K562 (cell line): ENCODE results near the gene RABGAP1L. TPM values are rescaled to one million over a fixed set of nuclear protein-coding genes. Genes with fewer than 3 reads are reported as not detected.

Experiments used
- FOSL1 ChIP-seq: fragments of 200-800 bp; sonication (Bioruptor generic); conservative IDR thresholded peaks from 2 replicates; pipeline ENCODE4 v1.6.1; 2016; ENCODE audit warnings: missing genetic modification characterization, missing compliant biosample characterization
- L3MBTL2 ChIP-seq: fragments of 450-650 bp; IDR thresholded peaks from 2 replicates; pipeline ENCODE4 v1.6.1; 2016; ENCODE audit warnings: mild to moderate bottlenecking, moderate library complexity
- ZNF780A ChIP-seq: fragments of 250-450 bp; sonication (Bioruptor Pico); IDR thresholded peaks from 2 replicates; pipeline ENCODE4 v1.5.0; 2021; ENCODE audit warnings: mild to moderate bottlenecking
- polyA plus RNA-seq, 8 experiments: library from polyadenylated mRNA; depleted of rRNA in 4 of 8; stranded (reverse) in 5 of 8; unstranded in 3 of 8; fragments of >200 nt; fragmentation: Nextera tagmentation in 2 of 8; fragmentation: Illumina TruSeq in 1 of 8; extraction: Ambion mirVana in 2 of 8; extraction: Trizol in 1 of 8; gene quantifications; 2 replicates each; pipeline versions ENCODE4 v1.2.1 to v1.2.3, GENCODE V29; 2011 to 2014; ENCODE audit warnings: inconsistent platforms in 1 of 8, missing spikeins in 1 of 8
- total RNA-seq, 7 experiments: library from RNA; depleted of rRNA in 6 of 7; stranded (reverse); fragments of >200 nt in 6 of 7; fragmentation: Illumina TruSeq in 2 of 7; extraction: Trizol in 2 of 7; gene quantifications; 2 replicates each; pipeline versions ENCODE4 v1.2.1 to v1.2.3, GENCODE V29; 2011 to 2021; ENCODE audit warnings: low replicate concordance in 1 of 7
- TF ChIP-seq, protein P1 (sequence below), 2 experiments: fragments of 450-650 bp in 1 of 2; sonication (generic) in 1 of 2; formaldehyde crosslinking in 1 of 2; IDR thresholded peaks; 2 replicates each; pipeline versions ENCODE4 v1.7.1 to v1.9.0; 2016 to 2022; ENCODE audit warnings: inconsistent platforms in 1 of 2, mild to moderate bottlenecking in 1 of 2, missing genetic modification reagents in 1 of 2

RABGAP1L gene
- total and polyA plus RNA-seq, 9 of the 15 experiments (the other 6 are each of a cell fraction or from before 2014, with no cell fraction given) = 16.5 to 44.9 (median 26.7) TPM

DNA sequence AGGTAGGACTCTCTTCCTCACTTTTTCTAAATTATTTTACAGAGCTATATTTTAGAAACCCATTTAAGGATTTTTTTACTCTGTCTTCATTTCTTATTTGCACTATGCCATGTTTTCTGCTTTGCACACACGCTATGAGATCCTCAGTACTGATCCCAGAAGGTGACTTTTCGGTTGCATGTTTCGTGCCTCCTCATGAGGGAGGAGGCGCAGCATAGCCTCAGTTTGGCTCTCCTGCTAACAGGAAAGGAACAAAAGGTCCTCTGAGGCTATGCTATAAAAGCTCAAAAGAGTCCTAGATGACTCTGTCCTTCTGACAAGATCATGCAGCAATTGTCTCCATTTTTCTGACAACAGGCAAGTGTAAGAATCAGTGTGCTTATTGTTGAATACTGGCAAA, 478.2 kb downstream of the RABGAP1L start (continued):
- TF ChIP-seq, protein P1, sequence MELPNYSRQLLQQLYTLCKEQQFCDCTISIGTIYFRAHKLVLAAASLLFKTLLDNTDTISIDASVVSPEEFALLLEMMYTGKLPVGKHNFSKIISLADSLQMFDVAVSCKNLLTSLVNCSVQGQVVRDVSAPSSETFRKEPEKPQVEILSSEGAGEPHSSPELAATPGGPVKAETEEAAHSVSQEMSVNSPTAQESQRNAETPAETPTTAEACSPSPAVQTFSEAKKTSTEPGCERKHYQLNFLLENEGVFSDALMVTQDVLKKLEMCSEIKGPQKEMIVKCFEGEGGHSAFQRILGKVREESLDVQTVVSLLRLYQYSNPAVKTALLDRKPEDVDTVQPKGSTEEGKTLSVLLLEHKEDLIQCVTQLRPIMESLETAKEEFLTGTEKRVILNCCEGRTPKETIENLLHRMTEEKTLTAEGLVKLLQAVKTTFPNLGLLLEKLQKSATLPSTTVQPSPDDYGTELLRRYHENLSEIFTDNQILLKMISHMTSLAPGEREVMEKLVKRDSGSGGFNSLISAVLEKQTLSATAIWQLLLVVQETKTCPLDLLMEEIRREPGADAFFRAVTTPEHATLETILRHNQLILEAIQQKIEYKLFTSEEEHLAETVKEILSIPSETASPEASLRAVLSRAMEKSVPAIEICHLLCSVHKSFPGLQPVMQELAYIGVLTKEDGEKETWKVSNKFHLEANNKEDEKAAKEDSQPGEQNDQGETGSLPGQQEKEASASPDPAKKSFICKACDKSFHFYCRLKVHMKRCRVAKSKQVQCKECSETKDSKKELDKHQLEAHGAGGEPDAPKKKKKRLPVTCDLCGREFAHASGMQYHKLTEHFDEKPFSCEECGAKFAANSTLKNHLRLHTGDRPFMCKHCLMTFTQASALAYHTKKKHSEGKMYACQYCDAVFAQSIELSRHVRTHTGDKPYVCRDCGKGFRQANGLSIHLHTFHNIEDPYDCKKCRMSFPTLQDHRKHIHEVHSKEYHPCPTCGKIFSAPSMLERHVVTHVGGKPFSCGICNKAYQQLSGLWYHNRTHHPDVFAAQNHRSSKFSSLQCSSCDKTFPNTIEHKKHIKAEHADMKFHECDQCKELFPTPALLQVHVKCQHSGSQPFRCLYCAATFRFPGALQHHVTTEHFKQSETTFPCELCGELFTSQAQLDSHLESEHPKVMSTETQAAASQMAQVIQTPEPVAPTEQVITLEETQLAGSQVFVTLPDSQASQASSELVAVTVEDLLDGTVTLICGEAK (IDR thresholded peaks at IDR 0.05) = no peak
- TF ChIP-seq, protein P1 (CRISPR knock-in tag; IDR thresholded peaks at IDR 0.05) = no peak
- TF ChIP-seq FOSL1 (tag) (no peak), ZNF780A (CRISPR knock-in tag) (no peak), L3MBTL2 (no peak)
